GM18517 (cell line): ENCODE results near the gene AP2B1.

Source experiments
- ATAC-seq: cut with Tn5 transposase; IDR thresholded peaks from one replicate; pipeline ENCODE4 v1.9.1; 2021; ENCODE audit warnings: mild to moderate bottlenecking, moderate library complexity; ENCODE audit not compliant: unreplicated experiment

AP2B1 gene

DNA sequence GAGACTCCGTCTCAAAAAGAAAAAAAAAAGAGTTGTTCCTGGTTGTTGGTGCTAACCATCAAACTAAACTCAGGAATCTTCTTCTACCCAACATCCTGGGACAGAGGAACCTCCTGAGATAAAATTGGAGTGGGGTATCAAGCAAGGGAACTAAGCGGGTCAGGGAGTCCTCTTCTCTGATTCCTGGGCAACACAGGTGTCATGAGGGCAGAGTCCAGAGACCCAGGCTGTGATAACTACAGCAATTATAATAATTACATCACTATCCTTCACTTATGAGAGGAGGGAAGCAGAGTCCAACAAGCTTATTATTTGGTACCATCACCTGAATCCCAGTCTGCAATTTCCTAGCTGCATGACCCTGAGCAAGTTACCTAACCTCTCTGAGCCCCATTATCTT, 181.7 kb downstream of the AP2B1 start:
- no peak for ATAC-seq

DNA sequence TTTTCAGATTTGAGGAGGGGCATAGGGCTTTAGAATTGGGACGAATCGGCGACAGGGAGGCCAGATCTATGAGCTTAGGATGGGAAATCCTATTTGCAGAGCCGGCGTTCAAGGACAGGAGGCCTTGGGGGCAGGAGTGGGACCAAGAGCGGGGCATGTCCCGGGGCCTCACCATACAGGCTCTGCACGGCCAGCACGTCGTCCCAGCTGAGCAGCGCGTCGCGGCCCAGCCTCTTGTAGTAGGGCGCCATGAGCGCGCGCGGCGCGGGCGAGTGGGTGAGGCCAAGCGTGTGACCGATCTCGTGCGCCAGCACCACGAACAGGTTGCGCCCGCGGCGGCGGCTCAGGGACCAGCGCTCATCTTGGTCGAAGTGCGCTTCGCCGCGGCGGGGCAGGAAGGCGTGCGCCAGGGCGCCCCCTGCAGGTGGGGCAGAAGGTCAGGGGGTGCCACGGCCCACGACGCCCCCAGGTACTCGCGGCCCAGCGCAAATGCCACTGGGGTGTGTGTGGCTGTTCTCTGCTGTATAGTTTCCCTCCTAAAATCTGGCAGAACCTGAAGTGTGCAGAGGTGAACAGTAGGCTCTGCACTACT, 182.9 kb downstream of the AP2B1 start:
- no peak for ATAC-seq

DNA sequence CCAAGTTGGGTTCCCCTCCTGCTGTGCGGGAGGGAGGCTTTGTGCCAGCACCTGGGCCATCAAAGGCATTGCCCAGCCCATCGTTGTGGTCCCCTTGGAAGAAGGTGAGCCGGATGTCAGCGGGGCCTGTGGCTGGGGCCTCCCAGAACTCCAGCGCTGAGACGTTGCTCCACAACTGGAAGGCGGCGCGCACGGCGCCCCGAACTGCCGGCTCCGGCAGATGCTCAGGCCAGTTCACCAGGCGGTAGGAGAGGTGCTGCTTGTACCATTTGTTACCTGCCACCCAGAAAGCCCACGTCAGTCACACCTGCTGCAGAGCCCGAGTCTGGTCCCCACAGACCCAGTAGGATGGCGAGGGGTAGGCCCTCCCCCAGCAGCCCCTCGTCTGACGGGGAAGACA, 186.0 kb downstream of the AP2B1 start:
- no peak for ATAC-seq

DNA sequence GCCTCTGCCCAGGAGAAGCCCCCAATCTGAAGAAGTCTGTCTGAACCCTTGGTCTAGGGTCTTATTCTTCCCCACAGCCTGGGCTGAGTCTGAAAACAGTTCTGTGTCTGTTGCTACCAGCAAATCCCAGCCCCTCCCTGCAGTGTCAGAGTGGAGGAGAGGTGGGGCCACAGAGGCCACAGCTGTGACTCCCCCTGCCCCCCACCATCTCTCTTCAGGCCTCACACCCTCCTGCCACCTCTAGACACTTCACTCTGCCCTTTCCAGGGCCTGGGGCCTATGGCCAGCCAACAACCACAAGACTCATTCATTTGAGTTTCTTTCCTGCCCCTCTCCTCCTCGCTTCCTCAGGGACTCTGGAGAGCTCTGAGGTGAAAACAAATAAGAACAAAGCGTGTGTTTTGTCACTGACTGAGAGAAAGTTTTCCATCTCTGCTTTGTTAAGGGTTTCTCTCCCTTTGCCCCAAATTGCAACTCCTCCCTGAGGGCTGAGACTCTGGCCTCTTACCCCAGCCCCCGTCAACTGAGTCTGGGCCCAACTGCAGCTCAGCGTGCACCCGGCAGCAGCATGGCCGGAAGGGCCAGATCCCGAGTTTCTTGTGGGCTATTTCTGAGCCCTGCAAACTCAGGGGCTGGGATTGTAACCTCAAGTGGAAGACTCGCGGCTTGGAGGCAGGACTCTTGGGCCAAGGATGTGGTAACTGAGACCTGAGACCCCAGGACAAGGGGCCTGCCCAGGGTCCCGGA, 186.7 kb downstream of the AP2B1 start:
- ATAC-seq = no peak

DNA sequence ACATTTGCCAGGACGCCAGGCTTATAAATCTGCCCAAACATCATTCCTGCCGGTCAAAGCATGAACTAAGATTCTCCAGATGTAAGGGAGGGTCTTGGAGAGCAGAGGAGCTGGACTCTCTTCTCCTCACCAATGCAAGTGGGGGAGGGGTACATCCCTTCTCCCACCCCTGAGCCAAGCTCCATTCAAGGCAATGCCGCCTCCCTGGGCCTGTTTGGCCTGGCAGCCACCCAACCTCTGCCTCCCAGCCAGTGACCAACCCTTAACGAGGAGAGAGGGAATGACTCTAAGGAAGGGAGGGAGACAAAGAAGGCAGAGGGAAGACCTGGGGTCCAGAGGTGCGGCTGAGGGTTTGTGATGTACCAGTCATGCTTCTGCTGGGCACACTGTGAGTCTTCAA, 187.4 kb downstream of the AP2B1 start:
- ATAC-seq = no peak

DNA sequence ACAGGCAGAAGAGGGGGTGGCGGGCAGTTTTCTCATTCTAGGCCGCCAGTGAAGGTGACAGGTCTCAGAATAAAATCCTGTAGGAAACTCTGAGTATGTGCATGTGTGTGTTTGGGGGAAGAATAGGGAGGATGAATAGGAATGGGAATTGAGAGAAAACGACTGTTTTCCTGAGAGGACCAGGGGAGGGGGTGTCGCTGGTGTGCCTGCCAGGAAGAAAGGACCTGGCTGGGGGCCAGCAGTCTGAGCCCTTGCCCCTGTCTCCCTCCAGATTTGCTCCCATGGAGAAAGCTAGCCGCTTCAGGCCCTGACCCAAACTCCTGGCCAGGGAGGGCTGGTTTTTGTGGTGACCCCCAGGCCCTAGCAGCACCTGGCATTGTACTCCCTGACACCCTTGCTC, 187.9 kb downstream of the AP2B1 start:
- no peak for ATAC-seq

DNA sequence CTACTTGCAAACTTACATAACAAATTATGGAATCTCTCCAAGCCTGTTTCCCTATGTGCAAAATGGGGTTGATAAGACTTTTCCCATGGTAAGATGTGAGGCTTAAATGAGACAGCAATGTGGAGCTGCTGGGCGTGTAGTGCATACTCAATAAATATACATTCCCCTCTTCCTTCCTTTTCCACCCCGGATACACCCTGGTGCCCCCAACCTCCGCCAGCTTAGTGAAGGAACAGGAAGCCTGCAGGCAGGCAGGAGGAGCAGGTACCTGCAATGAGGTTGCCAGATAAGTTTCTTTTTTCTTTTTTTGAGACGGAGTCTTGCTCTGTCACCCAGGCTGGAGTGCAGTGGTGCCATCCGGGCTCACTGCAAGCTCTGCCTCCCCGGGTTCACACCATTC, 188.5 kb downstream of the AP2B1 start:
- ATAC-seq = no peak
